CD4-positive, CD25-positive, alpha-beta regulatory T cell (primary cell): Measurements from ENCODE around the gene ENKUR. TPM values are rescaled to one million over a fixed set of nuclear protein-coding genes. Genes with fewer than 3 reads are reported as not detected.

Experiments used
- ATAC-seq, 2 donors: fragments of 150-1000 bp; cut with Tn5 transposase; one replicate each; pipeline ENCODE4 v1.10.0; 2021; ENCODE audit warnings: low read depth in 2 of 2, moderate number of reproducible peaks in 2 of 2, moderate library complexity in 1 of 2
- DNase-seq, 3 donors: peaks; one replicate each; pipeline versions ENCODE4 v3.0.0 to v3.0.0-alpha.2; 2012 to 2022; ENCODE audit warnings: mixed read lengths in 1 of 3
- H3K27ac ChIP-seq: one replicate; pipeline ENCODE4 v1.7.0; 2013; ENCODE audit warnings: mild to moderate bottlenecking, low read length; ENCODE audit not compliant: insufficient read depth, poor library complexity, severe bottlenecking
- H3K27me3 ChIP-seq: one replicate; pipeline ENCODE4 v1.7.0; 2013; ENCODE audit warnings: low read length; ENCODE audit not compliant: control insufficient read depth, insufficient read depth
- H3K36me3 ChIP-seq: one replicate; pipeline ENCODE4 v1.7.0; 2013; ENCODE audit warnings: mild to moderate bottlenecking, low read length, moderate library complexity; ENCODE audit not compliant: control insufficient read depth, insufficient read depth
- H3K4me1 ChIP-seq: 2 replicates; pipeline ENCODE4 v1.7.0; 2013; ENCODE audit warnings: mild to moderate bottlenecking, low read length; ENCODE audit not compliant: insufficient read depth, control insufficient read depth, poor library complexity, severe bottlenecking
- H3K4me3 ChIP-seq: one replicate; pipeline ENCODE4 v1.7.0; 2013; ENCODE audit warnings: low read depth, mild to moderate bottlenecking, low read length, moderate library complexity
- H3K9me3 ChIP-seq, 2 experiments: 1 replicate in 1 of 2; 2 replicates in 1 of 2; pipeline ENCODE4 v1.7.0; 2013; ENCODE audit warnings: low read length in 2 of 2, mild to moderate bottlenecking in 1 of 2, moderate library complexity in 1 of 2; ENCODE audit not compliant: control insufficient read depth in 2 of 2
- H3K27ac Mint-ChIP-seq, 3 donors: one replicate each; pipeline ENCODE4 v1.8.0; 2020 to 2022; ENCODE audit warnings: mild to moderate bottlenecking in 3 of 3, mixed read lengths in 3 of 3, moderate library complexity in 2 of 3
- H3K27me3 Mint-ChIP-seq: one replicate; pipeline ENCODE4 v1.8.0; 2022; ENCODE audit warnings: mild to moderate bottlenecking, mixed read lengths
- H3K36me3 Mint-ChIP-seq: one replicate; pipeline ENCODE4 v1.8.0; 2020; ENCODE audit warnings: mixed read lengths
- H3K4me1 Mint-ChIP-seq, 4 donors: one replicate each; pipeline ENCODE4 v1.8.0; 2020 to 2022; ENCODE audit warnings: mixed read lengths in 4 of 4, mild to moderate bottlenecking in 1 of 4
- H3K4me3 Mint-ChIP-seq, 4 donors: one replicate each; pipeline ENCODE4 v1.8.0; 2020 to 2022; ENCODE audit warnings: mild to moderate bottlenecking in 4 of 4, mixed read lengths in 4 of 4, moderate library complexity in 3 of 4
- H3K9me3 Mint-ChIP-seq, 7 donors: one replicate each; pipeline ENCODE4 v1.8.0; 2020 to 2022; ENCODE audit warnings: mixed read lengths in 7 of 7, mild to moderate bottlenecking in 3 of 7, moderate library complexity in 2 of 7
- polyA plus RNA-seq, 4 donors: library from polyadenylated mRNA; unstranded; fragments of 300-500 nt; fragmentation: Illumina TruSeq; gene quantifications; one replicate each; pipeline ENCODE4 v1.2.3, GENCODE V29; 2021
- total RNA-seq: library from RNA; stranded (reverse); gene quantifications from one replicate; pipeline ENCODE4 v1.2.3, GENCODE V29; 2022

Gene ENKUR
- total RNA-seq = 2.3 TPM
- polyA plus RNA-seq = under 1 TPM in 1 of 4 donors, not detected in 3; 0.10 TPM

- H3K36me3 Mint-ChIP-seq = no peaks in the 10 kb centered on the region
- H3K4me3 Mint-ChIP-seq = peak within 1 kb of the TSS; percentile 90 to 95 (median 93)
- peak; percentile 89 to 95 (median 93) for DNase-seq
- Histone ChIP-seq H3K9me3 (no peaks in the 10 kb centered on the region), H3K4me3 (peak within 1 kb of the TSS; percentile 94), H3K4me1 (peaks cover 21% of the 10 kb centered on the region), H3K36me3 (no peaks in the 10 kb centered on the region), H3K27ac (peak within 1 kb of the TSS; percentile 80), H3K27me3 (no peaks in the 10 kb centered on the region)
- peaks cover 0 to 2% (median 0%) of the 10 kb centered on the region in 7 donors for H3K9me3 Mint-ChIP-seq
- peaks cover 7 to 24% (median 20%) of the 10 kb centered on the region in 4 donors for H3K4me1 Mint-ChIP-seq
- peak within 1 kb of the TSS; percentile 94 to 98 (median 95) for H3K27ac Mint-ChIP-seq
- ATAC-seq = peak; percentile 47 to 50
- H3K27me3 Mint-ChIP-seq = peaks cover 8% of the 10 kb centered on the region
Observed at GRCh38 chr10:25015828-25016375, at the start of gene ENKUR. ENKUR (minus strand) TSS chr10:25016158; CDS start chr10:25015936, 222 bp downstream.

GRCh38 chr10:25064401-25064800, 48.4 kb upstream of the ENKUR start:
- H3K9me3 Mint-ChIP-seq = peaks cover 0 to 3% (median 0%) of the 10 kb centered on the region in 7 donors
- no peaks in the 10 kb centered on the region for H3K9me3 ChIP-seq
- H3K27ac ChIP-seq = no peak overlapping the region
- H3K27ac Mint-ChIP-seq = no peak overlapping the region
- peaks cover 0 to 15% (median 6%) of the 10 kb centered on the region in 4 donors for H3K4me1 Mint-ChIP-seq
- H3K36me3 Mint-ChIP-seq = no peaks in the 10 kb centered on the region
- no peak overlapping the region for H3K4me3 Mint-ChIP-seq
- H3K27me3 ChIP-seq = no peaks in the 10 kb centered on the region
- DNase-seq = no peak
- no peaks in the 10 kb centered on the region for H3K4me1 ChIP-seq
- no peak overlapping the region for H3K4me3 ChIP-seq
- no peak for ATAC-seq
- H3K27me3 Mint-ChIP-seq = peaks cover 15% of the 10 kb centered on the region
- H3K36me3 ChIP-seq = no peaks in the 10 kb centered on the region

GRCh38 chr10:25063644-25064043, 47.7 kb upstream of the ENKUR start:
- Mint-ChIP-seq H3K9me3 (peaks cover 0 to 3% (median 0%) of the 10 kb centered on the region in 7 donors), H3K36me3 (no peaks in the 10 kb centered on the region), H3K27me3 (peaks cover 9% of the 10 kb centered on the region), H3K4me1 (peaks cover 0 to 15% (median 6%) of the 10 kb centered on the region in 4 donors), H3K27ac (no peak overlapping the region), H3K4me3 (no peak overlapping the region)
- no peaks in the 10 kb centered on the region for H3K27me3 ChIP-seq
- no peaks in the 10 kb centered on the region for H3K36me3 ChIP-seq
- H3K9me3 ChIP-seq = no peaks in the 10 kb centered on the region
- H3K4me3 ChIP-seq = no peak overlapping the region
- no peaks in the 10 kb centered on the region for H3K4me1 ChIP-seq
- DNase-seq (no peak), ATAC-seq (no peak)
- no peak overlapping the region for H3K27ac ChIP-seq

GRCh38 chr10:25063157-25063556, 47.2 kb upstream of the ENKUR start:
- Mint-ChIP-seq H3K4me1 (peaks cover 0 to 15% (median 6%) of the 10 kb centered on the region in 4 donors), H3K27ac (no peak overlapping the region), H3K4me3 (no peak overlapping the region), H3K36me3 (no peaks in the 10 kb centered on the region), H3K27me3 (peaks cover 13% of the 10 kb centered on the region), H3K9me3 (peaks cover 0 to 3% (median 0%) of the 10 kb centered on the region in 7 donors)
- H3K27me3 ChIP-seq = no peaks in the 10 kb centered on the region
- DNase-seq (no peak), ATAC-seq (no peak)
- H3K9me3 ChIP-seq = no peaks in the 10 kb centered on the region
- no peaks in the 10 kb centered on the region for H3K36me3 ChIP-seq
- H3K4me1 ChIP-seq = no peaks in the 10 kb centered on the region
- no peak overlapping the region for H3K27ac ChIP-seq
- H3K4me3 ChIP-seq = no peak overlapping the region

GRCh38 chr10:25061711-25062449, 45.9 kb upstream of the ENKUR start:
- no peak overlapping the region for H3K4me3 Mint-ChIP-seq
- peaks cover 0 to 2% (median 0%) of the 10 kb centered on the region in 7 donors for H3K9me3 Mint-ChIP-seq
- no peaks in the 10 kb centered on the region for H3K36me3 Mint-ChIP-seq
- DNase-seq = no peak
- Histone ChIP-seq H3K36me3 (no peaks in the 10 kb centered on the region), H3K4me3 (no peak overlapping the region), H3K9me3 (no peaks in the 10 kb centered on the region), H3K27ac (no peak overlapping the region), H3K27me3 (no peaks in the 10 kb centered on the region), H3K4me1 (no peaks in the 10 kb centered on the region)
- no peak for ATAC-seq
- H3K4me1 Mint-ChIP-seq = peaks cover 0 to 15% (median 6%) of the 10 kb centered on the region in 4 donors
- H3K27ac Mint-ChIP-seq = no peak overlapping the region
- H3K27me3 Mint-ChIP-seq = peaks cover 15% of the 10 kb centered on the region

GRCh38 chr10:25061125-25061524, 45.2 kb upstream of the ENKUR start:
- no peak overlapping the region for H3K27ac ChIP-seq
- Mint-ChIP-seq H3K27ac (no peak overlapping the region), H3K36me3 (no peaks in the 10 kb centered on the region), H3K4me1 (peaks cover 0 to 15% (median 6%) of the 10 kb centered on the region in 4 donors), H3K9me3 (peaks cover 0 to 2% (median 0%) of the 10 kb centered on the region in 7 donors), H3K27me3 (peaks cover 15% of the 10 kb centered on the region), H3K4me3 (no peak overlapping the region)
- no peak for DNase-seq
- no peak overlapping the region for H3K4me3 ChIP-seq
- H3K36me3 ChIP-seq = no peaks in the 10 kb centered on the region
- H3K9me3 ChIP-seq = no peaks in the 10 kb centered on the region
- no peak for ATAC-seq
- no peaks in the 10 kb centered on the region for H3K4me1 ChIP-seq
- H3K27me3 ChIP-seq = no peaks in the 10 kb centered on the region

GRCh38 chr10:25059990-25060389, 44.0 kb upstream of the ENKUR start:
- Histone ChIP-seq H3K4me3 (no peak overlapping the region), H3K9me3 (no peaks in the 10 kb centered on the region), H3K36me3 (no peaks in the 10 kb centered on the region), H3K27ac (no peak overlapping the region), H3K4me1 (no peaks in the 10 kb centered on the region), H3K27me3 (no peaks in the 10 kb centered on the region)
- no peaks in the 10 kb centered on the region for H3K36me3 Mint-ChIP-seq
- peaks cover 0 to 2% (median 0%) of the 10 kb centered on the region in 7 donors for H3K9me3 Mint-ChIP-seq
- ATAC-seq (no peak), DNase-seq (no peak)
- H3K4me1 Mint-ChIP-seq = peaks cover 0 to 13% (median 6%) of the 10 kb centered on the region in 4 donors
- H3K27me3 Mint-ChIP-seq = peaks cover 15% of the 10 kb centered on the region
- H3K4me3 Mint-ChIP-seq = no peak overlapping the region
- H3K27ac Mint-ChIP-seq = no peak overlapping the region
